Measurements from ENCODE around the gene NKX1-1.

- no peak for TF ChIP-seq POLR2A (conservative IDR thresholded peaks at IDR 0.05)
- TF ChIP-seq ZNF644 (tag; IDR thresholded peaks at IDR 0.05; ENCODE audit: low read depth): no peak
- TF ChIP-seq STAT5B (CRISPR knock-in tag; IDR thresholded peaks at IDR 0.05): no peak
- TF ChIP-seq CHD7 (IDR thresholded peaks at IDR 0.05; ENCODE audit: low read depth, low read length): no peak
- no peak for TF ChIP-seq ZNF121 (CRISPR knock-in tag; conservative IDR thresholded peaks at IDR 0.05)
- TF ChIP-seq CTCF (IDR thresholded peaks at IDR 0.05 in 2 of 3, conservative IDR thresholded peaks at IDR 0.05 in 1 of 3; ENCODE audit: insufficient read depth in 2 of 3, low read depth in 1 of 3, low read length in 3 of 3): no peak
- TF ChIP-seq SOX6 (IDR thresholded peaks at IDR 0.05): no peak
- TF ChIP-seq TAF1 (IDR thresholded peaks at IDR 0.05; ENCODE audit: control insufficient read depth, extremely low read depth, insufficient read depth, low read length, severe bottlenecking): no peak
- TF ChIP-seq MAFK (IDR thresholded peaks at IDR 0.05; ENCODE audit: low read length): no peak
- no peak for TF ChIP-seq U2AF1 (optimal IDR thresholded peaks at IDR 0.05; ENCODE audit: low read depth, low read length)
- TF ChIP-seq ZNF24 (IDR thresholded peaks at IDR 0.05): no peak
- no peak for TF ChIP-seq ELF4 (CRISPR knock-in tag; IDR thresholded peaks at IDR 0.05)
Measured at GRCh38 chr4:1398681-1399507, 7.3 kb downstream of the NKX1-1 start.

Data from K562 (cell line).